ENCODE measurements around the gene PHTF2. TPM values are rescaled to one million over a fixed set of nuclear protein-coding genes. Genes with fewer than 3 reads are reported as not detected.

The PHTF2 gene
- total and polyA plus RNA-seq, 12 donors: 4.3 to 24.3 (median 9.9) TPM

- TF ChIP-seq CTCF (IDR thresholded peaks at IDR 0.05) (no peak), POLR2A (IDR thresholded peaks at IDR 0.05) (no peak)
Observed at GRCh38 chr7:77826300-77826699, 27.7 kb downstream of the PHTF2 start.

GRCh38 chr7:77827999-77828398, 29.4 kb downstream of the PHTF2 start:
- no peaks in the 10 kb centered on the region for H3K36me3 ChIP-seq (replicated peaks in 1 of 2)
- no peak for TF ChIP-seq CTCF (IDR thresholded peaks at IDR 0.05)
- TF ChIP-seq POLR2A (IDR thresholded peaks at IDR 0.05): no peak
- no peak for DNase-seq
- H3K27ac ChIP-seq: no peak overlapping the region
- no peaks in the 10 kb centered on the region for H3K9me3 ChIP-seq (replicated peaks in 1 of 3)
- H3K27me3 ChIP-seq: no peaks in the 10 kb centered on the region
- WGBS, 4 donors: 73 to 79% (median 76%) methylated on average over 2 of the region's 2 CpGs
- peaks cover 0 to 6% of the 10 kb centered on the region in 2 donors for H3K4me1 ChIP-seq (replicated peaks in 1 of 2)
- H3K4me3 ChIP-seq: no peak overlapping the region
- intact Hi-C loops (cut with DNase I): no loop called here

More at GRCh38 chr7:77826300-77826699, 27.7 kb downstream of the PHTF2 start:
- Histone ChIP-seq H3K4me1 (replicated peaks in 1 of 2) (peaks cover 0 to 6% of the 10 kb centered on the region in 2 donors), H3K27ac (no peak overlapping the region), H3K9me3 (replicated peaks in 1 of 3) (peaks cover 0 to 5% (median 0%) of the 10 kb centered on the region in 3 donors), H3K36me3 (replicated peaks in 1 of 2) (no peaks in the 10 kb centered on the region), H3K27me3 (no peaks in the 10 kb centered on the region), H3K4me3 (no peak overlapping the region)
- WGBS, 4 donors: 84 to 97% (median 91%) methylated on average over 2 of the region's 2 CpGs
- intact Hi-C loops (cut with DNase I): no loop called here
- no peak for DNase-seq

GRCh38 chr7:77830649-77831355, 32.2 kb downstream of the PHTF2 start:
- Histone ChIP-seq H3K9me3 (replicated peaks in 1 of 3) (no peaks in the 10 kb centered on the region), H3K4me3 (no peak overlapping the region), H3K27me3 (no peaks in the 10 kb centered on the region), H3K36me3 (replicated peaks in 1 of 2) (no peaks in the 10 kb centered on the region), H3K27ac (no peak overlapping the region), H3K4me1 (replicated peaks in 1 of 2) (peaks cover 0 to 6% of the 10 kb centered on the region in 2 donors)
- intact Hi-C loops (cut with DNase I): no loop called here
- WGBS, 4 donors: 87 to 93% (median 91%) methylated on average over 8 of the region's 8 CpGs
- DNase-seq: no peak
- no peak for TF ChIP-seq CTCF (IDR thresholded peaks at IDR 0.05)
- TF ChIP-seq POLR2A (IDR thresholded peaks at IDR 0.05): no peak

- no peaks in the 10 kb centered on the region for H3K9me3 ChIP-seq (replicated peaks in 1 of 3)
- no peak overlapping the region for H3K27ac ChIP-seq
- no peaks in the 10 kb centered on the region for H3K27me3 ChIP-seq
- no peak for DNase-seq
- 92 to 99% (median 97%) methylated on average over 7 of the region's 7 CpGs for WGBS, 4 donors
- no peak overlapping the region for H3K4me3 ChIP-seq
- no peak for TF ChIP-seq POLR2A (IDR thresholded peaks at IDR 0.05)
- TF ChIP-seq CTCF (IDR thresholded peaks at IDR 0.05): no peak
- H3K36me3 ChIP-seq (replicated peaks in 1 of 2): no peaks in the 10 kb centered on the region
- intact Hi-C loops (cut with DNase I): no loop called here
- H3K4me1 ChIP-seq (replicated peaks in 1 of 2): peaks cover 0 to 6% of the 10 kb centered on the region in 2 donors
Observed at GRCh38 chr7:77831481-77831880, 32.9 kb downstream of the PHTF2 start.
